OCI-LY3 (cell line): Measurements from ENCODE around the gene ARHGAP25.

ENCODE experiments used
- H2AFZ ChIP-seq: fragments of 200-600, 300-600 bp; shearing (Covaris generic); 2 replicates; pipeline ENCODE4 v1.6.0; 2014; ENCODE audit warnings: antibody characterized with exemption, low read depth, low read length
- H3K27ac ChIP-seq: fragments of 200-600, 300-600 bp; sonication (generic); 2 replicates; pipeline ENCODE4 v1.5.1; 2014; ENCODE audit warnings: mild to moderate bottlenecking, low read length, moderate library complexity, mixed read lengths
- H3K27me3 ChIP-seq: fragments of 200-600, 300-600 bp; sonication (generic); 2 replicates; pipeline ENCODE4 v1.6.1; 2014; ENCODE audit warnings: low read depth, low read length, mixed read lengths
- H3K36me3 ChIP-seq: fragments of 200-600, 300-600 bp; sonication (generic); replicated peaks from 2 replicates; pipeline ENCODE3; 2014; ENCODE audit warnings: low read depth, low read length, mixed read lengths
- H3K4me1 ChIP-seq: fragments of 300-600, 200-600 bp; sonication (generic); 2 replicates; pipeline ENCODE4 v1.6.1; 2014; ENCODE audit warnings: low read length, mixed read lengths
- H3K4me2 ChIP-seq: fragments of 200-600, 300-600 bp; sonication (generic); 2 replicates; pipeline ENCODE4 v1.6.1; 2014; ENCODE audit warnings: low read length, mixed read lengths
- H3K4me3 ChIP-seq: fragments of 300-600, 200-600 bp; sonication (generic); 2 replicates; pipeline ENCODE4 v1.5.1; 2014; ENCODE audit warnings: antibody characterized with exemption, mild to moderate bottlenecking, low read length, moderate library complexity
- H3K79me2 ChIP-seq: fragments of 300-600, 200-600 bp; shearing (Covaris generic); 2 replicates; pipeline ENCODE4 v1.6.1; 2014; ENCODE audit warnings: mild to moderate bottlenecking, low read length, mixed read lengths
- H3K9ac ChIP-seq: fragments of 300-600, 200-600 bp; shearing (Covaris generic); 2 replicates; pipeline ENCODE4 v1.6.0; 2014; ENCODE audit warnings: mild to moderate bottlenecking, low read length, moderate library complexity
- H3K9me3 ChIP-seq: fragments of 200-600, 300-600 bp; shearing (Covaris generic); 2 replicates; pipeline ENCODE4 v1.6.1; 2014; ENCODE audit warnings: low read length, mixed read lengths; ENCODE audit not compliant: insufficient read depth
- H4K20me1 ChIP-seq: fragments of 200-600, 300-600 bp; sonication (generic); 2 replicates; pipeline ENCODE4 v1.6.1; 2016; ENCODE audit warnings: low read length, mixed read lengths; ENCODE audit not compliant: insufficient read depth
- EZH2phosphoT487 ChIP-seq: fragments of 200-600 bp; shearing (Covaris generic); IDR thresholded peaks from 2 replicates; pipeline ENCODE4 v1.6.1; 2018; ENCODE audit warnings: antibody characterized with exemption, mixed run types, low read depth
- TF ChIP-seq, protein P1 (sequence below): fragments of 200-600, 300-600 bp; sonication (generic); IDR thresholded peaks from 2 replicates; pipeline ENCODE4 v1.5.1; 2014; ENCODE audit warnings: antibody characterized with exemption, low read length, low read depth

Gene ARHGAP25

DNA sequence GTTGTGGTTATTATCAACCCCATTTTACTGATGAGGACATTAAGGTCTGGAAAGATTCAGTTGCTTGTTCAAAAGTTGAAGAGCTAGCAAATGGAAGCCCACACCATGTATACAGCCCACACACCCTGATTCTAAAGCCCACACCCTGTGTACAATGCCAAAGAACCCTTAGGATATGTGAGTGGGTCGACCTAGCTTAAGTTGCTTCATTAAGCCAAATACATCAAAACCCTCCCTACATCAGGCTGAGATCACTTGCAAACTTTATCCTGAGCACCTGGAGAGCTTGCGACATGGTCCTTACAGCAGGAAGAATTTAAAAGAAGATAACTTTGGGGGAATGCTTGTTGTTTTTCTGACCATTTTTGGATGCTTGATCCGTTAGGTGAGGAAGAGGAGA lies 435 bp upstream of the ARHGAP25 start:
- Histone ChIP-seq H3K79me2 (peaks cover 62% of the 10 kb centered on the region), H3K9ac (peak overlapping the region; percentile 96), H3K4me1 (peaks cover 49% of the 10 kb centered on the region), H4K20me1 (no peaks in the 10 kb centered on the region), H3K27ac (peak overlapping the region; percentile 98), H3K4me3 (peak overlapping the region; percentile 88), H3K9me3 (no peaks in the 10 kb centered on the region), H3K36me3 (peaks cover 22% of the 10 kb centered on the region), H3K4me2 (peak overlapping the region; percentile 94), H2AFZ (no peak overlapping the region), H3K27me3 (no peaks in the 10 kb centered on the region)
- TF ChIP-seq, protein P1, sequence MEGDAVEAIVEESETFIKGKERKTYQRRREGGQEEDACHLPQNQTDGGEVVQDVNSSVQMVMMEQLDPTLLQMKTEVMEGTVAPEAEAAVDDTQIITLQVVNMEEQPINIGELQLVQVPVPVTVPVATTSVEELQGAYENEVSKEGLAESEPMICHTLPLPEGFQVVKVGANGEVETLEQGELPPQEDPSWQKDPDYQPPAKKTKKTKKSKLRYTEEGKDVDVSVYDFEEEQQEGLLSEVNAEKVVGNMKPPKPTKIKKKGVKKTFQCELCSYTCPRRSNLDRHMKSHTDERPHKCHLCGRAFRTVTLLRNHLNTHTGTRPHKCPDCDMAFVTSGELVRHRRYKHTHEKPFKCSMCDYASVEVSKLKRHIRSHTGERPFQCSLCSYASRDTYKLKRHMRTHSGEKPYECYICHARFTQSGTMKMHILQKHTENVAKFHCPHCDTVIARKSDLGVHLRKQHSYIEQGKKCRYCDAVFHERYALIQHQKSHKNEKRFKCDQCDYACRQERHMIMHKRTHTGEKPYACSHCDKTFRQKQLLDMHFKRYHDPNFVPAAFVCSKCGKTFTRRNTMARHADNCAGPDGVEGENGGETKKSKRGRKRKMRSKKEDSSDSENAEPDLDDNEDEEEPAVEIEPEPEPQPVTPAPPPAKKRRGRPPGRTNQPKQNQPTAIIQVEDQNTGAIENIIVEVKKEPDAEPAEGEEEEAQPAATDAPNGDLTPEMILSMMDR = no peak
- no peak for TF ChIP-seq EZH2phosphoT487

GRCh38 chr2:68736086-68736485 lies 1.5 kb downstream of the ARHGAP25 start:
- Histone ChIP-seq H3K36me3 (peaks cover 33% of the 10 kb centered on the region), H2AFZ (no peak overlapping the region), H3K4me1 (peaks cover 68% of the 10 kb centered on the region), H3K27ac (peak overlapping the region; percentile 98), H3K4me3 (peak overlapping the region; percentile 88), H3K4me2 (peak overlapping the region; percentile 94), H4K20me1 (no peaks in the 10 kb centered on the region; the same call in 1 of the 2 replicates), H3K9me3 (no peaks in the 10 kb centered on the region), H3K79me2 (peaks cover 81% of the 10 kb centered on the region), H3K27me3 (no peaks in the 10 kb centered on the region), H3K9ac (peak overlapping the region; percentile 96)
- TF ChIP-seq EZH2phosphoT487 = no peak
- TF ChIP-seq, protein P1 = no peak

- H3K4me2 ChIP-seq = peak overlapping the region; percentile 94
- H3K27ac ChIP-seq = peak overlapping the region; percentile 98
- no peaks in the 10 kb centered on the region for H3K9me3 ChIP-seq
- no peaks in the 10 kb centered on the region for H3K27me3 ChIP-seq
- H4K20me1 ChIP-seq = peaks cover 12% of the 10 kb centered on the region
- TF ChIP-seq EZH2phosphoT487 = no peak
- TF ChIP-seq, protein P1 = no peak
- no peak overlapping the region for H2AFZ ChIP-seq
- peaks cover 96% of the 10 kb centered on the region for H3K79me2 ChIP-seq
- peaks cover 35% of the 10 kb centered on the region for H3K36me3 ChIP-seq
- peaks cover 82% of the 10 kb centered on the region for H3K4me1 ChIP-seq
- H3K4me3 ChIP-seq = peak overlapping the region; percentile 88
- peak overlapping the region; percentile 96 for H3K9ac ChIP-seq
These were observed 3.1 kb downstream of the ARHGAP25 start for GRCh38 chr2:68737711-68738110.

GRCh38 chr2:68738906-68739594 lies 4.4 kb downstream of the ARHGAP25 start:
- Histone ChIP-seq H3K9me3 (no peaks in the 10 kb centered on the region), H3K27me3 (no peaks in the 10 kb centered on the region), H3K27ac (peak overlapping the region; percentile 98), H3K79me2 (peaks cover 97% of the 10 kb centered on the region), H4K20me1 (peaks cover 25% of the 10 kb centered on the region), H3K9ac (peak overlapping the region; percentile 96), H3K4me2 (peak overlapping the region; percentile 94), H3K4me3 (peak overlapping the region; percentile 88), H2AFZ (no peak overlapping the region), H3K36me3 (peaks cover 44% of the 10 kb centered on the region), H3K4me1 (peaks cover 82% of the 10 kb centered on the region)
- TF ChIP-seq, protein P1 = no peak
- TF ChIP-seq EZH2phosphoT487 = no peak
